Measurements from ENCODE around the gene TRIL.

Gene TRIL

DNA sequence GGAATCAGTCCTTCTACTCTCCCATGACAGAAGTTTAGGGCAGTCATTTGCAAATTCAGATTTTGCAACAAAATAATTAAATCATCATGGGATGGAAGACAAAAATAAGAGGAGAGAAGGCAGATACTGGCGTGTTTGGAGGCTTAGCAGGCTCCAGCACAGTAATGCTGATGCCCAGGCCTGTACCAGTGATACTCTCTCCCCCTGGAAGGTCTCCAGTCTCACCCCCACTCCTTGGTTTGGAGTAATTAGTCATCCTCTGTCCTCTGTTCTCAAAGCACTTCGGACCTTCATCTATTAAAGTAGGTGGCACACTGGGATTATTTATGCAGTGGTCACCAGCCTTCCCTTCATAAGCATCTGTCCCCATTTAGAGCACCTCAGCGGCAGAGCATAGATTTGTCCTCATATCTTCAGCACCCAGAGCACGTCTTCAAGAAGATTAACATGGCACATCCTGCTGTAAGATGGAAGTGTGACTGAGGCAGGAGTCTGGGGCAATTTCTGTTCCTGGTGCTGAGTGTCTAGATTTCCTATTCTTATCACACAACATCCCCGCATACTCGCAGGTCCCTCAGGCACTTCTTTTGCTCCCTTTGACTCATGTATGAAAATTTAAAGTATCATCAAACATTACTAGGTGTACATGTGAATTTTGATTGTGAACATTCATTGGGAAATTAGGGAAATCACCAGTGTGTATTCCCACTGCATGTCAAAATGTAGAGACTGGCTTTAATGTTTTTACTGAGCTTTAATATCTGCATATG lies 31.3 kb upstream of the TRIL start:
- Mint-ChIP-seq H3K4me3 (no peak overlapping the region), H3K4me1 (ENCODE audit: low read depth) (no peaks in the 10 kb centered on the region), H3K27ac (no peak overlapping the region), H3K36me3 (no peaks in the 10 kb centered on the region), H3K9me3 (ENCODE audit: low read depth) (no peaks in the 10 kb centered on the region), H3K27me3 (peaks cover 6% of the 10 kb centered on the region)

- H3K4me3 Mint-ChIP-seq = no peak overlapping the region
- H3K9me3 Mint-ChIP-seq (ENCODE audit: low read depth) = no peaks in the 10 kb centered on the region
- no peak overlapping the region for H3K27ac Mint-ChIP-seq
- no peaks in the 10 kb centered on the region for H3K4me1 Mint-ChIP-seq (ENCODE audit: low read depth)
- peaks cover 6% of the 10 kb centered on the region for H3K27me3 Mint-ChIP-seq
- H3K36me3 Mint-ChIP-seq = no peaks in the 10 kb centered on the region
Observed at GRCh38 chr7:28988810-28989209, 30.7 kb upstream of the TRIL start.

- peaks cover 5% of the 10 kb centered on the region for H3K27me3 Mint-ChIP-seq
- no peaks in the 10 kb centered on the region for H3K9me3 Mint-ChIP-seq (ENCODE audit: low read depth)
- H3K27ac Mint-ChIP-seq = no peak overlapping the region
- no peaks in the 10 kb centered on the region for H3K4me1 Mint-ChIP-seq (ENCODE audit: low read depth)
- no peaks in the 10 kb centered on the region for H3K36me3 Mint-ChIP-seq
- no peak overlapping the region for H3K4me3 Mint-ChIP-seq
Observed at GRCh38 chr7:28988091-28988490, 30.0 kb upstream of the TRIL start.

DNA sequence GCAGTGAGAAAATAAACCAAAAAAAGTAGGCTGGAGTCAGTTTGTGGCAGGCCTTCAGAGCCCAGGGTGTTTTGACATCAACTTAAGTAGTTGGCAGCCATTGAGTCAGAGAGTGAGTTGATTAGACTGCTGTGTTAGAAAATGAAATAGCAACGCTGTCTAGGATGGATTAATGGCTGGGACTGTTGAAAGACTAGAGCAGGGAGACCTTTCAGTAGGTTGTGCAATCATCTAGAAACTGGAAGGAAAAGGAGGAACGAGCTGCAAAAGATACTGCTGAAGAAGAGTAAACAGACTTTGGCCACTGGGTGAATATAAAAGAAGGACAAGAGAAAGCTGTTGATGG lies 28.6 kb upstream of the TRIL start:
- no peaks in the 10 kb centered on the region for H3K36me3 Mint-ChIP-seq
- no peaks in the 10 kb centered on the region for H3K4me1 Mint-ChIP-seq (ENCODE audit: low read depth)
- H3K9me3 Mint-ChIP-seq (ENCODE audit: low read depth) = no peaks in the 10 kb centered on the region
- H3K27ac Mint-ChIP-seq = no peak overlapping the region
- H3K27me3 Mint-ChIP-seq = peaks cover 4% of the 10 kb centered on the region
- H3K4me3 Mint-ChIP-seq = no peak overlapping the region

GRCh38 chr7:28986028-28986764 lies 28.1 kb upstream of the TRIL start:
- Mint-ChIP-seq H3K4me1 (ENCODE audit: low read depth) (no peaks in the 10 kb centered on the region), H3K4me3 (no peak overlapping the region), H3K27me3 (peaks cover 4% of the 10 kb centered on the region), H3K36me3 (no peaks in the 10 kb centered on the region), H3K9me3 (ENCODE audit: low read depth) (no peaks in the 10 kb centered on the region), H3K27ac (no peak overlapping the region)

DNA sequence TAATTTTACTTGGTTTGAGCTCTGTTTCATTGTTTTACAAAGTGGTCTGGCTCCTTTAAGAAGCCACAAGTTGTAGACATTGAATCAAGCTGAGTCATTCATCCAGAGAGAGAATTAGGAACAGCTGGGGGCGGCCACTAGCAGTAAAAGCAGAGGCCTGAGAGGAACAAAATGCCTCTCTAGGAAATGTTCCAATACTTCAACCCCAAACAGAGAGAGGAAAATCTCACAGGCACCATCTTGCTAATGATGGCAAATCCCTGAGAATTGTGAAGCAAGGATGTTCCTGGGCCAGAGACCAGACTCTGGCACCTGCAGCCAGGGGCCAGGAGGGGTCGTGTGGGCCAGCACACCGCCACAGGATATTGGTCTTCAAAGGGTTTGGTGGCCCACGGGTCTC lies 26.5 kb upstream of the TRIL start:
- Mint-ChIP-seq H3K9me3 (ENCODE audit: low read depth) (no peaks in the 10 kb centered on the region), H3K27me3 (peaks cover 3% of the 10 kb centered on the region), H3K4me3 (no peak overlapping the region), H3K36me3 (no peaks in the 10 kb centered on the region), H3K27ac (no peak overlapping the region), H3K4me1 (ENCODE audit: low read depth) (no peaks in the 10 kb centered on the region)

DNA sequence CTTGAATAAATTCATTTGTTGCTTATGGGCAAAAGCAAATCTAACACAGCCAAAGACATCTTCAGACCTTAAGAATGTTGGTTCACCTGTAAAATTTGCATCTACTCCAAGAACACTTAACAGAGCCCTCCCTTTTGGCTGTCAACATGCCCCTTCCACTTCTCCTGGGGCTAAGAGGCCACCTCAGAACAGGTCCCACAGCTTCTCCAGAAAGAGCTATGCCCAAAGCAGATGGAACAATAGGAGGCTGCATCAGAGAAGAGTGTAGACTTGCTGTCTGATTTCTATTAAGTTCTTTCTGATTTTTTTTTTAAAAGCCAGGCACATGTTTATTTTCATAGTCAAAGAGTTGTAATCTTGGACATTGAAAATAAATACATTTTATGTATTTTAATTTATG lies 26.1 kb upstream of the TRIL start:
- Mint-ChIP-seq H3K4me1 (ENCODE audit: low read depth) (no peaks in the 10 kb centered on the region), H3K4me3 (no peak overlapping the region), H3K9me3 (ENCODE audit: low read depth) (no peaks in the 10 kb centered on the region), H3K27ac (no peak overlapping the region), H3K36me3 (no peaks in the 10 kb centered on the region), H3K27me3 (peaks cover 3% of the 10 kb centered on the region)

GRCh38 chr7:28983396-28984190 lies 25.5 kb upstream of the TRIL start:
- Mint-ChIP-seq H3K36me3 (no peaks in the 10 kb centered on the region), H3K27me3 (peaks cover 3% of the 10 kb centered on the region), H3K4me3 (no peak overlapping the region), H3K4me1 (ENCODE audit: low read depth) (no peaks in the 10 kb centered on the region), H3K27ac (no peak overlapping the region), H3K9me3 (ENCODE audit: low read depth) (no peaks in the 10 kb centered on the region)

DNA sequence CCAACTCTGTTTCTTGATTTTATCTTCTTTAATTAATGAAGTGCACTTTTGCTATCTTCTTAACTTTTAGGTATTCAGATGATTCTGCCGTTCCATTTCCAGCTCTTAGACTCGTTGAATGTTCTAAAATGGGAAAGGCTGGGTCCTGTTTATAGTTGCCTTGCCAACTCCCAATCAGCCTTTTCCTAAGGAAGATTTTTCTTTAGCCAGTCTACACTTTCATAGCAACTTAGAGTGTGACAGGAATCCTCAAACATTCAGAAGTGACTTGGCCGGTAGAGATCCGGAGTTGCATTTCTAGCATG lies 23.0 kb upstream of the TRIL start:
- H3K4me3 Mint-ChIP-seq = no peak overlapping the region
- no peaks in the 10 kb centered on the region for H3K36me3 Mint-ChIP-seq
- no peaks in the 10 kb centered on the region for H3K4me1 Mint-ChIP-seq (ENCODE audit: low read depth)
- no peak overlapping the region for H3K27ac Mint-ChIP-seq
- H3K27me3 Mint-ChIP-seq = peaks cover 3% of the 10 kb centered on the region
- no peaks in the 10 kb centered on the region for H3K9me3 Mint-ChIP-seq (ENCODE audit: low read depth)

DNA sequence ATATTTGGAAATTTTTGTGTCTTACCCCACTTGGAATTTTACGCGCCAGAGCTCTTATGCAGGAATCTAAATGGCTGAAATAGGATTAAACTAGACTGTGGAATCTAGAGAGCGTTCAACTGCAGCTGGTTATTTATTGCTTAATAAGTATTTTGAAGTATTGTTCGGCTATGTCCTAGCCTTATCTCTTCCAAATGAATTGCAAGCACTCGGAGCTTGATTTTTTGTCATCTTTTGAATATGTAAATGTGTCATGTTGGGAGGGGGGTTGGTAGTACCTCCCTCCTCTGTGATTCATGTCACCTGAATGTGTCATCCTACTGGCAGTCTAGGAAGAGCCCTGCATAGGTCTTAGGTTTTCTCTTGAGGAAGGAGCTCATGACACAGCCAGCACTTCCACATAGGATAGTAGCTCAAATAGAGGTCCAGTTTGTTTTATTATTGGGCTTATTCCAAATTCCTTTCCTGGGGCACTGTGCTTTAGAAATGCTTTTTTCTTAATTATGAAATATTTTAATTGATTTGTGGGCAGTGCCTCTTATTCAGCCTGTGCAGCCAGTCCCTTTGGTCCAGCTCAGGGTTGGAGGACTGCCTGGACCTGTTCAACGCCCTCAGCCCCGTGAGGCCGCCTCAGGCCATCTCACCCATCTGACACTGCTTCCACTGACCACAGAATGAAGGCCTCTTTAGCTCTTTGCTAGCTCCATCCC lies 22.5 kb upstream of the TRIL start:
- no peaks in the 10 kb centered on the region for H3K36me3 Mint-ChIP-seq
- no peaks in the 10 kb centered on the region for H3K4me1 Mint-ChIP-seq (ENCODE audit: low read depth)
- H3K27ac Mint-ChIP-seq = no peak overlapping the region
- H3K9me3 Mint-ChIP-seq (ENCODE audit: low read depth) = no peaks in the 10 kb centered on the region
- H3K4me3 Mint-ChIP-seq = no peak overlapping the region
- peaks cover 3% of the 10 kb centered on the region for H3K27me3 Mint-ChIP-seq

DNA sequence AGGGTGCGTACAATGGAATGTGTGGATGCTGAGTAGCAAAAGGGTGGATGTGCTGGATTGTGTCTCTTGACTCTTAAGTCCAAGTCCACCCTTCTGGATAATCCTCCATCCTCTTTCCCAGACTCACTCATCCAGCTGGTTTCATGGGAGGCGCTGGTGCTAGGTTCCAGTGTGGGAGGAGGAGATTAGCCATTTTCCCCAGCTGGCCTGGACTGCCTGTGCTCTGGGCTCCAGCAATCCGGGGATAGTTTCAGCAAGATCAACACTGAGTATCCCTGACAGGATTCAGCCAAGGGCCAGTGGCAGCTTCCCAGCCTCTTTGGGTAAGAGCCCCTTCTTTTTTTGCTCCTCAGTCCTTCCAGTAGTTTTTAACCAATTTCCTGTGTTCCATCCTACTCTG lies 21.6 kb upstream of the TRIL start:
- Mint-ChIP-seq H3K27ac (no peak overlapping the region), H3K4me3 (no peak overlapping the region), H3K27me3 (peaks cover 5% of the 10 kb centered on the region), H3K4me1 (ENCODE audit: low read depth) (no peaks in the 10 kb centered on the region), H3K36me3 (no peaks in the 10 kb centered on the region), H3K9me3 (ENCODE audit: low read depth) (peaks cover 3% of the 10 kb centered on the region)

- Mint-ChIP-seq H3K4me1 (ENCODE audit: low read depth) (no peaks in the 10 kb centered on the region), H3K9me3 (ENCODE audit: low read depth) (peaks cover 13% of the 10 kb centered on the region), H3K4me3 (no peak overlapping the region), H3K27ac (no peak overlapping the region), H3K36me3 (no peaks in the 10 kb centered on the region), H3K27me3 (peaks cover 5% of the 10 kb centered on the region)
Observed at GRCh38 chr7:28977881-28978280, 19.8 kb upstream of the TRIL start.

- H3K4me3 Mint-ChIP-seq = no peak overlapping the region
- no peaks in the 10 kb centered on the region for H3K4me1 Mint-ChIP-seq (ENCODE audit: low read depth)
- no peak overlapping the region for H3K27ac Mint-ChIP-seq
- H3K36me3 Mint-ChIP-seq = peaks cover 2% of the 10 kb centered on the region
- H3K9me3 Mint-ChIP-seq (ENCODE audit: low read depth) = peaks cover 24% of the 10 kb centered on the region
- peaks cover 5% of the 10 kb centered on the region for H3K27me3 Mint-ChIP-seq
Observed at GRCh38 chr7:28976022-28976421, 17.9 kb upstream of the TRIL start.

DNA sequence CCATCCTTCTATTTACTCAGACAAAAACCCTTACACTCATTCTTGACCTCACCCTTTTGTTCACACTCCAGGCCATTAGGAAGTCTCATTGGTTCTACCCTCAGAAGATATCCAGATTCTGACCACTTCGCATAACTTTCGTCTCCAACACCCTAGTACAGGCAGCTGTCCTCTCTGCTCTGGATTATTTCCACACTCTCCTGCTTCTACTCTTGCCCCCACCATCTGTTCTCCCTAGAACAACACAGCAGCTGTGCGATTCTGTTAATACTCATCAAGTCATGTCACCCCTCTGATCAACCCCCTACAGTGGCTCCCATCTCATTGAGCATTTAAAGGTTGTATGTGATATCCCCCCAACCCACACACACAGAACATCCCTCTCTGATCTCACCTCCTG lies 15.5 kb upstream of the TRIL start:
- Mint-ChIP-seq H3K36me3 (peaks cover 2% of the 10 kb centered on the region), H3K9me3 (ENCODE audit: low read depth) (peaks cover 29% of the 10 kb centered on the region), H3K27me3 (peaks cover 7% of the 10 kb centered on the region), H3K4me3 (no peak overlapping the region), H3K4me1 (ENCODE audit: low read depth) (no peaks in the 10 kb centered on the region), H3K27ac (no peak overlapping the region)

DNA sequence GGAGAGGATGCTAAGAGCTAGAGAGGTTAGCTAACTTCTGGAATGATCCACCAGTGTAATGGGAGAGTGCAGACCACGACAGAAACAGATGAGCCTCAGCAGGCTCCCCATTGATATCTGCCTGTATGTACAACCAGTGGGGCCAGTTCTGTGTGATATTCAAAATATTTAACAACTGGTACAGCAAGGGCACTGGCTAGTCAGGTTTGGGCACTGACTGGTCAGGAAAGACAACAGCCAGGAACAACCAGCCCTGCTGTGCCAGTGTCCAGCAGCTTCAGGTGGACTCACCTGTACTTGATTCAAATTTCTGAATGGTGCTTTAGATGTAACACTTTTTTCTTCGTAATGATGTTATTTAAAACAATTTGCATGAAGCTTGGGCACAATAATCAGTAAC lies 5.9 kb upstream of the TRIL start:
- H3K9me3 Mint-ChIP-seq (ENCODE audit: low read depth) = no peaks in the 10 kb centered on the region

More for the DNA sequence above, 5.9 kb upstream of the TRIL start:
- Mint-ChIP-seq H3K27ac (no peak overlapping the region), H3K4me1 (ENCODE audit: low read depth) (no peaks in the 10 kb centered on the region), H3K36me3 (no peaks in the 10 kb centered on the region), H3K27me3 (peaks cover 5% of the 10 kb centered on the region), H3K4me3 (no peak overlapping the region)

All from activated naive CD8-positive, alpha-beta T cell (primary cell).